ENCODE data around the gene CRYGN. TPM values are rescaled to one million over a fixed set of nuclear protein-coding genes. Genes with fewer than 3 reads are reported as not detected.

Gene CRYGN
- total RNA-seq, 4 donors from 2014 or later, result not detected

GRCh38 chr7:151380199-151381097 lies 59.5 kb downstream of the CRYGN start:
- peak in 1 of 3 donors; percentile 49 for DNase-seq
- peaks cover 0 to 9% of the 10 kb centered on the region in 2 donors for H3K27me3 ChIP-seq
- H3K4me1 ChIP-seq, result peaks cover 0 to 21% (median 12%) of the 10 kb centered on the region in 4 donors
- peak overlapping the region in 1 of 4 donors; percentile 19 for H3K27ac ChIP-seq
- TF ChIP-seq POLR2A (IDR thresholded peaks at IDR 0.05) (no peak), CTCF (IDR thresholded peaks at IDR 0.05) (no peak)
- no peaks in the 10 kb centered on the region for H3K9me3 ChIP-seq
- peaks cover 0 to 32% (median 0%) of the 10 kb centered on the region in 3 donors for H3K36me3 ChIP-seq
- peak overlapping the region in 1 of 4 donors; percentile 54 for H3K4me3 ChIP-seq

- peaks cover 0 to 40% (median 0%) of the 10 kb centered on the region in 3 donors for H3K36me3 ChIP-seq
- peaks cover 0 to 9% of the 10 kb centered on the region in 2 donors for H3K27me3 ChIP-seq
- no peak for TF ChIP-seq POLR2A (IDR thresholded peaks at IDR 0.05)
- TF ChIP-seq CTCF (IDR thresholded peaks at IDR 0.05), result no peak
- no peak overlapping the region for H3K4me3 ChIP-seq
- DNase-seq, result peak in 1 of 3 donors; percentile 40
- no peaks in the 10 kb centered on the region for H3K9me3 ChIP-seq
- H3K27ac ChIP-seq, result no peak overlapping the region
- H3K4me1 ChIP-seq, result peaks cover 0 to 21% (median 12%) of the 10 kb centered on the region in 4 donors
Measured at GRCh38 chr7:151379534-151380198, 60.3 kb downstream of the CRYGN start.

- DNase-seq, result no peak
- H3K9me3 ChIP-seq, result no peaks in the 10 kb centered on the region
- TF ChIP-seq CTCF (IDR thresholded peaks at IDR 0.05), result no peak
- TF ChIP-seq POLR2A (IDR thresholded peaks at IDR 0.05), result no peak
- no peak overlapping the region for H3K4me3 ChIP-seq
- H3K4me1 ChIP-seq, result peaks cover 0 to 21% (median 12%) of the 10 kb centered on the region in 4 donors
- peaks cover 0 to 45% (median 0%) of the 10 kb centered on the region in 3 donors for H3K36me3 ChIP-seq
- H3K27me3 ChIP-seq, result peaks cover 0 to 9% of the 10 kb centered on the region in 2 donors
- H3K27ac ChIP-seq, result no peak overlapping the region
Measured at GRCh38 chr7:151379193-151379520, 60.8 kb downstream of the CRYGN start.

Small RNA genes within 50 kb of the gene (small RNA-seq; reads per million reads assigned to genes)
- gene MIR3907 (0 reads per million in 2 donors), gene RN7SL76P (0 reads per million in 2 donors)

Other genes starting within 250 kb of the CRYGN start
- gene H2BK1, start 229.7 kb downstream of the CRYGN start, total RNA-seq, result not detected
- gene ABCF2, start 212.9 kb downstream of the CRYGN start, total RNA-seq, result 10 to 100 TPM; 20.7 to 29.7 (median 26.4) TPM
- 10 to 100 TPM; 31.4 to 50.2 (median 43.2) TPM for gene CHPF2, start 207.7 kb downstream of the CRYGN start, total RNA-seq
- 10 to 100 TPM in 3 of 4 donors, 1 to 10 TPM in 1; 1.2 to 61.1 (median 18.3) TPM for gene SMARCD3, start 191.4 kb downstream of the CRYGN start, total RNA-seq
- 10 to 100 TPM; 66.4 to 90.8 (median 68.2) TPM for gene NUB1, start 98.3 kb downstream of the CRYGN start, total RNA-seq
- 10 to 100 TPM in 1 of 4 donors, 1 to 10 TPM in 2, not detected in 1; 5.9 to 13.2 (median 6.6) TPM for gene WDR86, start 30.1 kb downstream of the CRYGN start, total RNA-seq
- gene RHEB, start 79.8 kb upstream of the CRYGN start, total RNA-seq, result 10 to 100 TPM; 34.7 to 46.9 (median 41.5) TPM